Neuron (in vitro differentiated cells): Measurements from ENCODE around the gene FAM120B.
"Not testable (repeated sequence)": the region's sequence is repeated elsewhere in the genome, so short reads cannot be mapped to it uniquely, and the experiment has no call there.

Source experiments
- H2AFZ ChIP-seq: one replicate; pipeline ENCODE4 v1.6.1; 2013; ENCODE audit warnings: low read depth, mild to moderate bottlenecking, inconsistent platforms, low read length, moderate library complexity
- H3K27me3 ChIP-seq: one replicate; pipeline ENCODE4 v1.6.1; 2013; ENCODE audit warnings: low read length; ENCODE audit not compliant: insufficient read depth
- H3K36me3 ChIP-seq: one replicate; pipeline ENCODE4 v1.6.1; 2013; ENCODE audit warnings: low read length; ENCODE audit not compliant: insufficient read depth
- H3K4me1 ChIP-seq: one replicate; pipeline ENCODE4 v1.6.1; 2013; ENCODE audit warnings: low read length; ENCODE audit not compliant: insufficient read depth
- H3K4me3 ChIP-seq: 2 replicates; pipeline ENCODE4 v1.5.1; 2013; ENCODE audit warnings: mild to moderate bottlenecking, low read length, moderate library complexity
- H3K9me3 ChIP-seq: one replicate; pipeline ENCODE4 v1.6.1; 2013; ENCODE audit warnings: low read length

Gene FAM120B

DNA sequence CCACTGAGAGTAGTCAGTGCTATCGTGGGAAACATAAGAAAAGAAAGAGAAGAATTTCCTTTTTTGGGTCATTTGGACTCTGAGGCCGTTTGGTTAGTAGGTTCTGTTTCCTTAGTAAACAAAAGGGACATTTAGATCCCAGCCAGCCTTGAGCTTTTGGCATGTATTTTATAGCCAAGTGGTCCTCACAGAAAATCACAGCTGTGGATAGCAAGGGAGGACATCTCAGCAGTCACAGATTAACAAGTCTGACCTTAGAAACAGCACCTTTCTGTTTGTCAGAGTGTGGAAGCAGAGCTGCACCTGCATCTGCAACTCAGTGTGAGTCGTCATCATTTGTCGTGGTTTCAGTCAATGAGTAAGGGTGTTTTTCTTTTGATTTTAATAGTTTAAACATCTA, 40.5 kb downstream of the FAM120B start:
- H3K27me3 ChIP-seq = no peaks in the 10 kb centered on the region
- H3K4me1 ChIP-seq = peaks cover 11% of the 10 kb centered on the region
- H3K4me3 ChIP-seq = no peak overlapping the region
- peaks cover 29% of the 10 kb centered on the region for H3K9me3 ChIP-seq
- no peak overlapping the region for H2AFZ ChIP-seq
- peaks cover 48% of the 10 kb centered on the region for H3K36me3 ChIP-seq

DNA sequence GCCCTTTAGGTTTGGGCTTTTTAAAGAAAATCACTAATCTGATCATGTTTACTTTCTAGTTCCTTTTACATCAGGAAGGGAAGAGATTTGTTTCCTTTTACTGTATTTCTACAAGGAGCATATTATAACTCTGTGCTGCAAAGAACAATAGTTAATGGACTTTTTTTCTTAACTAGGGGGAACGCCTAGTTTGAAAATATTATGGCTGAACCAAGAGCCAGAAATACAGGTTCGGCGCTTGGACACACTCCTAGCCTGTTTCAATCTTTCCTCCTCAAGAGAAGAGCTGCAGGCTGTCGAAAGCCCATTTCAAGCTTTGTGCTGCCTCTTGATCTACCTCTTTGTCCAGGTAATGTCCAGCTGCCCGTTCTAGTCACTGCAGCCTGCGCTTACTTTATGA, 41.4 kb downstream of the FAM120B start:
- no peak overlapping the region for H3K4me3 ChIP-seq

GRCh38 chr6:170351456-170351855, 44.9 kb downstream of the FAM120B start:
- H3K9me3 ChIP-seq = peaks cover 33% of the 10 kb centered on the region
- not testable (repeated sequence) for H2AFZ ChIP-seq, H3K27me3 ChIP-seq, H3K4me1 ChIP-seq, H3K4me3 ChIP-seq
- H3K36me3 ChIP-seq = peaks cover 44% of the 10 kb centered on the region

More for the DNA sequence above, 41.4 kb downstream of the FAM120B start:
- Histone ChIP-seq H3K27me3 (no peaks in the 10 kb centered on the region), H2AFZ (no peak overlapping the region), H3K9me3 (peaks cover 33% of the 10 kb centered on the region), H3K4me1 (peaks cover 11% of the 10 kb centered on the region), H3K36me3 (peaks cover 48% of the 10 kb centered on the region)

DNA sequence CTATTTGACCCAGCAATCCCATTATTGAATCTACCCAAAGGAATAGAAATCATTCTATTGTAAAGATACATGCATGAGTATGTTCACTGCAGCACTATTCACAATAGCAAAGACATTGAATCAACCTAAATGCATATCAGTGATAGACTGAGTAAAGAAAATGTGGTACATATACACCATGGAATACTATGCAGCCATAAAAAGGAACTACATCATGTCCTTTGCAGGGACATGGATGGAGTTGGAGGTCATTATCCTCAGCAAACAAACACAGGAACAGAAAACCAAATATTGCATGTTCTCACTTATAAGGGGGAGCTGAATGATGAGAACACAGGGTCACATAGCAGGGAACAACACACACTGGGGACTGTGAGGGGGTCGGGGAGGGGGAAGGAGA, 48.6 kb downstream of the FAM120B start:
- Histone ChIP-seq H3K9me3 (peaks cover 20% of the 10 kb centered on the region), H3K36me3 (peaks cover 39% of the 10 kb centered on the region)
- not testable (repeated sequence) for H3K4me3 ChIP-seq, H3K27me3 ChIP-seq, H3K4me1 ChIP-seq, H2AFZ ChIP-seq

DNA sequence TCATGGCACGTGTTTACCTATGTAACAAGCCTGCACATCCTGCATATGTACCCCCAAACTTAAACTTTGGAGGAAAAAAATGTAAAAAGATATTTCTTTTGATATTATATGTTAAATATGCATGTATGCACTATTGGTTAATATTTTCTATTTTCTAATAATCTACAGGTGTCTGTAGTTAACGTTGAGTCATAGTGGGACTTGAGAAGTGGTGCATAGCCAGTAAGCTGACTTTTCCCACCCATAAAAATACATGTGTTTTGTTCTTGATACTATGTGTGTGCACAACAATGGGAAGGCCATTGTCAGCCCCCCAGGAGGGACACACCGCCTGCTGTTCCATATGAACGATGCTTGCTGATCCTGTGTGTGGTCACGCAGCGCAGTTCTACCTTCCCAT, 49.1 kb downstream of the FAM120B start:
- Histone ChIP-seq H3K9me3 (peaks cover 16% of the 10 kb centered on the region), H3K27me3 (no peaks in the 10 kb centered on the region), H3K36me3 (peaks cover 39% of the 10 kb centered on the region), H3K4me3 (no peak overlapping the region), H2AFZ (no peak overlapping the region), H3K4me1 (no peaks in the 10 kb centered on the region)

- H3K4me3 ChIP-seq = no peak overlapping the region
- H3K36me3 ChIP-seq = peaks cover 40% of the 10 kb centered on the region
- no peaks in the 10 kb centered on the region for H3K4me1 ChIP-seq
- no peaks in the 10 kb centered on the region for H3K9me3 ChIP-seq
- no peak overlapping the region for H2AFZ ChIP-seq
- H3K27me3 ChIP-seq = no peaks in the 10 kb centered on the region
Observed at GRCh38 chr6:170357812-170358211, 51.3 kb downstream of the FAM120B start.

- no peak overlapping the region for H2AFZ ChIP-seq
- no peaks in the 10 kb centered on the region for H3K4me1 ChIP-seq
- no peak overlapping the region for H3K4me3 ChIP-seq
- no peaks in the 10 kb centered on the region for H3K27me3 ChIP-seq
- H3K9me3 ChIP-seq = no peaks in the 10 kb centered on the region
- peaks cover 46% of the 10 kb centered on the region for H3K36me3 ChIP-seq
Observed at GRCh38 chr6:170358496-170358895, 51.9 kb downstream of the FAM120B start.

DNA sequence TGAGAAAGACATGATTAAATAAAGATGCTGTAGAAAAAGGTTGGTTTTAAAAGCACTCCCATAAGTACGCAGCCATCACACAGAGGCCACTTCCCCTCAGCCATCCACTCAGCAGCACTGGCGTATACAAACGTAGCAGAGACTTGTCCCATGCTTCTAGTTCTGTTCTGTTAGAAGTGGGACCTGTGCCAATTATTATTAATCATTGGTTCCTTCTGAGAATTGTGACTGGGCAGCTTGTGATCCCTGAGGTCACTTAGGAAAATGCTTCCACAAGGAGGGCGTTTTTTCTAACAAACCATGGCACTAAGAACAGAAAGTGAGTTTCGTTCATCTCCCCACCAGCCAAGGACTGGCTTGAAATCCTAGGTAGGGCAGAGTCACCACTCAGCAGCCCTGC, 53.9 kb downstream of the FAM120B start:
- no peak overlapping the region for H2AFZ ChIP-seq
- no peaks in the 10 kb centered on the region for H3K4me1 ChIP-seq
- no peak overlapping the region for H3K4me3 ChIP-seq
- peaks cover 57% of the 10 kb centered on the region for H3K36me3 ChIP-seq
- H3K9me3 ChIP-seq = no peaks in the 10 kb centered on the region
- no peaks in the 10 kb centered on the region for H3K27me3 ChIP-seq

GRCh38 chr6:170361335-170361734, 54.8 kb downstream of the FAM120B start:
- Histone ChIP-seq H3K4me1 (no peaks in the 10 kb centered on the region), H3K27me3 (no peaks in the 10 kb centered on the region), H3K4me3 (no peak overlapping the region), H2AFZ (no peak overlapping the region), H3K36me3 (peaks cover 54% of the 10 kb centered on the region), H3K9me3 (no peaks in the 10 kb centered on the region)

- Histone ChIP-seq H3K27me3 (no peaks in the 10 kb centered on the region), H3K4me3 (no peak overlapping the region), H2AFZ (no peak overlapping the region), H3K36me3 (peaks cover 53% of the 10 kb centered on the region), H3K4me1 (no peaks in the 10 kb centered on the region), H3K9me3 (no peaks in the 10 kb centered on the region)
Observed at GRCh38 chr6:170362121-170362520, 55.6 kb downstream of the FAM120B start.

GRCh38 chr6:170363255-170363654, 56.7 kb downstream of the FAM120B start:
- no peaks in the 10 kb centered on the region for H3K4me1 ChIP-seq
- no peaks in the 10 kb centered on the region for H3K9me3 ChIP-seq
- H3K4me3 ChIP-seq = no peak overlapping the region
- peaks cover 51% of the 10 kb centered on the region for H3K36me3 ChIP-seq
- no peak overlapping the region for H2AFZ ChIP-seq
- H3K27me3 ChIP-seq = no peaks in the 10 kb centered on the region

DNA sequence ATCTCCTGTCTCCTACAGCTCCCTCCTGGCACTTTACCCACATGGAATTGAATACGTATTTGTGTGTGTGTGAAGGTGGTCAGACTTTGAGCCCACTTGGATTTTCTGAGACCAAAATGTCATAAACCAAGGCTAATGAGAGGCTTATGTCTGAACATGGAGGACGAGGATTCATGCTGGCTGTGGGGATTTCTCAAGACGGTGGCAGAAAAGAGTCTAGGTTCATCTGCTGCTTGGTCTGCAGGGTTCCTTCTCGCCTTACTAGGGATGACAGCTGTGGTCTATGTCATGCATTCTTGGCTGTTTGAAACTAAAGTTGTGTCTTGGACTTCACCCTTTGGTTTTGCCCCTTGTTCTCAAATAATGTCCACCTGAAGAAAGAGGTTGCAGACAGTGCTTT, 58.6 kb downstream of the FAM120B start:
- Histone ChIP-seq H3K9me3 (no peaks in the 10 kb centered on the region), H3K4me3 (no peak overlapping the region), H3K36me3 (peaks cover 46% of the 10 kb centered on the region), H2AFZ (no peak overlapping the region), H3K4me1 (peaks cover under 1% of the 10 kb centered on the region), H3K27me3 (no peaks in the 10 kb centered on the region)

- Histone ChIP-seq H3K4me3 (no peak overlapping the region), H3K36me3 (peaks cover 45% of the 10 kb centered on the region)
Observed at GRCh38 chr6:170365593-170365992, 59.0 kb downstream of the FAM120B start.

DNA sequence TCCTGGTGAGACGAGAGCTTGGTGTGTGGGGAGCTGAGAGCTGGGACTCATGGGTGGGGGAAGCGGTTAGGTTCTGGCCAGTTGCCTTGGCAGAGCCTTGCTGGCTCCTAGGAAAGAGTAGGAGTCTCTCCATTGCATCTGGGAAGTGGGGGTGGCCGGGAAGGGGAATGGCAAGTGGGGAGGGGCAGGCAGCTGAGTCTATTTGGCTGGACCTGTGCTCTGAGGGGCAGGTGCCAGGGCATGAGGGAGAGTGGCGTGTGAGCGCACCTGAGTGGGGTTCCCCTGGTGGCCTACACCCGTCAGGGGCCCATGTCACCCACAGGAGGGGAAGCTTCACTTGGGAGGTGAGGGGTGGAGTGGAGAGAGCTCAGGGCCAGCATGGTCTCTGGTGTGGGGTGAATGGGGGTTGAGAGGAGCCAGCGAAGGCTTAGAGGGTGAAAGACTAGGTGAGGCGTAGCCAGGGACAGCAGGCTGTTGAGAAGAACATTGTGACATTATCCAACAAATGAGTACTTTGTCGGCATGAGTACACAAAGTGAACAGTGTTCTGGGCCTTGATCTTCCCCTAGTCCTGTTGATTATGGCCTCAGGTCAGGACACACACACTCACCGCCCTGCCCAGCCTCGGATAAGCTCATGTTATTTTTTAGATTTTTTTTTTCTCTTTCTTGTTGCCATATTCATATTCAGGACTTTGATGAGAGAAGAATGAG, 59.8 kb downstream of the FAM120B start:
- Histone ChIP-seq H3K27me3 (no peaks in the 10 kb centered on the region), H2AFZ (no peak overlapping the region), H3K36me3 (peaks cover 42% of the 10 kb centered on the region), H3K4me1 (peaks cover 10% of the 10 kb centered on the region), H3K9me3 (no peaks in the 10 kb centered on the region), H3K4me3 (no peak overlapping the region)

More at GRCh38 chr6:170365593-170365992, 59.0 kb downstream of the FAM120B start:
- H3K9me3 ChIP-seq = no peaks in the 10 kb centered on the region
- no peak overlapping the region for H2AFZ ChIP-seq
- H3K4me1 ChIP-seq = peaks cover 5% of the 10 kb centered on the region
- H3K27me3 ChIP-seq = no peaks in the 10 kb centered on the region
